Esophagus squamous epithelium (tissue), 5 donors: ENCODE data around the gene ANTXR2. TPM values are rescaled to one million over a fixed set of nuclear protein-coding genes. Genes with fewer than 3 reads are reported as not detected.

Experiments
- DNase-seq: peaks from one replicate; lab custom pipeline; 2025; lab: John Stamatoyannopoulos, UW
- H3K27ac ChIP-seq, 4 donors: fragments of 200-600 bp; sonication (generic); one replicate each; pipeline ENCODE4 v1.5.1; 2016 to 2019; ENCODE audit warnings: mild to moderate bottlenecking in 1 of 4
- H3K27me3 ChIP-seq, 4 donors: fragments of 200-600 bp; sonication (generic); 1 replicate in 3 of 4; 2 replicates in 1 of 4; pipeline versions ENCODE4 v1.5.1 to v1.6.0; 2017 to 2021; ENCODE audit warnings: antibody characterized with exemption in 1 of 4
- H3K36me3 ChIP-seq, 3 donors: fragments of 200-600 bp; sonication (generic); one replicate each; pipeline ENCODE4 v1.5.1; 2016 to 2019
- H3K4me1 ChIP-seq, 3 donors: fragments of 200-600 bp; sonication (generic); one replicate each; pipeline ENCODE4 v1.5.1; 2017 to 2019
- H3K4me3 ChIP-seq, 4 donors: fragments of 200-600 bp; sonication (generic); 1 replicate in 3 of 4; 2 replicates in 1 of 4; pipeline ENCODE4 v1.5.1; 2016 to 2019; ENCODE audit warnings: mild to moderate bottlenecking in 2 of 4, moderate library complexity in 1 of 4
- H3K9me3 ChIP-seq, 3 donors: fragments of 200-600 bp; sonication (generic); one replicate each; pipeline ENCODE4 v1.5.1; 2016 to 2019
- CTCF ChIP-seq, 6 experiments: fragments of 450-650 bp in 4 of 6; fragments of 200-600 bp in 2 of 6; sonication (generic) in 2 of 6; IDR thresholded peaks; one replicate each; pipeline ENCODE4 v1.5.1; 2016 to 2019; ENCODE audit warnings: antibody characterized with exemption in 6 of 6, mild to moderate bottlenecking in 4 of 6, moderate library complexity in 4 of 6
- POLR2A ChIP-seq, 4 donors: fragments of 450-650 bp; IDR thresholded peaks; one replicate each; pipeline ENCODE4 v1.6.1; 2017; ENCODE audit warnings: antibody characterized with exemption in 4 of 4, mild to moderate bottlenecking in 4 of 4, moderate library complexity in 3 of 4
- WGBS, 2 donors: methylation state at CpG; one replicate each; pipeline ENCODE4 v1.1.5; 2018; 5-methylcytosine and 5-hydroxymethylcytosine counted together
- intact Hi-C: fragments of 100-400 bp; cut with DNase I; formaldehyde crosslinking; loops from one replicate; pipeline ENCODE4 v1.15.0; 2022
- total RNA-seq, 4 donors: library from RNA; depleted of rRNA; stranded (reverse); fragments of >200 nt; gene quantifications; one replicate each; pipeline ENCODE4 v1.1.0, GENCODE V29; 2016
- donor health status: DM: yes; HTN: yes; CAD: no.

ANTXR2 gene
- total RNA-seq, 4 donors from 2014 or later, result 1.6 to 60.3 (median 21.5) TPM

GRCh38 chr4:80086296-80086695 is 13.3 kb upstream of the ANTXR2 start:
- Histone ChIP-seq H3K4me3 (no peak overlapping the region), H3K36me3 (no peaks in the 10 kb centered on the region), H3K4me1 (no peaks in the 10 kb centered on the region), H3K9me3 (no peaks in the 10 kb centered on the region), H3K27me3 (no peaks in the 10 kb centered on the region), H3K27ac (no peak overlapping the region)
- WGBS, 2 donors, result 55 to 64% methylated on average over 5 of the region's 5 CpGs
- no peak for TF ChIP-seq POLR2A (IDR thresholded peaks at IDR 0.05)
- TF ChIP-seq CTCF (IDR thresholded peaks at IDR 0.05), result no peak
- intact Hi-C loops, result no loop called here
- no peak for DNase-seq

- no peak for TF ChIP-seq POLR2A (IDR thresholded peaks at IDR 0.05)
- TF ChIP-seq CTCF (IDR thresholded peaks at IDR 0.05), result no peak
- Histone ChIP-seq H3K27me3 (no peaks in the 10 kb centered on the region), H3K4me3 (no peak overlapping the region), H3K4me1 (no peaks in the 10 kb centered on the region), H3K36me3 (no peaks in the 10 kb centered on the region), H3K27ac (no peak overlapping the region), H3K9me3 (no peaks in the 10 kb centered on the region)
- DNase-seq, result no peak
- 93 to 99% methylated on average over 3 of the region's 3 CpGs for WGBS, 2 donors
- intact Hi-C loops, result no loop called here
These were observed 12.1 kb upstream of the ANTXR2 start for GRCh38 chr4:80085081-80085480.

- Histone ChIP-seq H3K27me3 (no peaks in the 10 kb centered on the region), H3K27ac (no peak overlapping the region), H3K4me1 (no peaks in the 10 kb centered on the region), H3K9me3 (no peaks in the 10 kb centered on the region), H3K4me3 (no peak overlapping the region), H3K36me3 (no peaks in the 10 kb centered on the region)
- no peak for DNase-seq
- 77 to 83% methylated on average over 2 of the region's 2 CpGs for WGBS, 2 donors
- TF ChIP-seq POLR2A (IDR thresholded peaks at IDR 0.05) (no peak), CTCF (IDR thresholded peaks at IDR 0.05) (no peak)
- intact Hi-C loops, result no loop called here
These were observed 9.7 kb upstream of the ANTXR2 start for GRCh38 chr4:80082693-80083092.

- no peaks in the 10 kb centered on the region for H3K4me1 ChIP-seq
- H3K27me3 ChIP-seq, result no peaks in the 10 kb centered on the region
- H3K9me3 ChIP-seq, result no peaks in the 10 kb centered on the region
- no peak overlapping the region for H3K27ac ChIP-seq
- H3K4me3 ChIP-seq, result no peak overlapping the region
- intact Hi-C loops, result no loop called here
- TF ChIP-seq POLR2A (IDR thresholded peaks at IDR 0.05) (no peak), CTCF (IDR thresholded peaks at IDR 0.05) (no peak)
- DNase-seq, result no peak
- no peaks in the 10 kb centered on the region for H3K36me3 ChIP-seq
- WGBS, 2 donors, result 54 to 67% methylated on average over 4 of the region's 4 CpGs
These were observed 8.5 kb upstream of the ANTXR2 start for GRCh38 chr4:80081566-80081965.

GRCh38 chr4:80079255-80079923 is 6.4 kb upstream of the ANTXR2 start:
- no peak for TF ChIP-seq POLR2A (IDR thresholded peaks at IDR 0.05)
- no peak for TF ChIP-seq CTCF (IDR thresholded peaks at IDR 0.05)
- Histone ChIP-seq H3K36me3 (no peaks in the 10 kb centered on the region), H3K4me3 (no peak overlapping the region), H3K27ac (no peak overlapping the region), H3K27me3 (no peaks in the 10 kb centered on the region), H3K4me1 (no peaks in the 10 kb centered on the region), H3K9me3 (no peaks in the 10 kb centered on the region)
- 80 to 83% methylated on average over 15 of the region's 15 CpGs for WGBS, 2 donors
- no peak for DNase-seq
- intact Hi-C loops, result no loop called here
